Osteoblast (primary cell): ENCODE measurements around the gene MORC2. TPM values are rescaled to one million over a fixed set of nuclear protein-coding genes. Genes with fewer than 3 reads are reported as not detected.

Experiments
- DNase-seq: peaks from one replicate; pipeline ENCODE4 v3.0.0; 2011; ENCODE audit warnings: low spot score, mixed read lengths; ENCODE audit not compliant: insufficient read length; ENCODE audit errors: missing footprints
- H2AFZ ChIP-seq: 2 replicates; pipeline ENCODE4 v1.6.0; 2011; ENCODE audit warnings: mild to moderate bottlenecking, low read length
- H3K27ac ChIP-seq: 2 replicates; pipeline ENCODE4 v1.5.1; 2011; ENCODE audit warnings: mild to moderate bottlenecking, low read depth, low read length, moderate library complexity
- H3K27me3 ChIP-seq: 2 replicates; pipeline ENCODE4 v1.6.0; 2012; ENCODE audit warnings: mild to moderate bottlenecking, control low read depth, inconsistent platforms, low read length, moderate library complexity; ENCODE audit not compliant: insufficient read depth
- H3K36me3 ChIP-seq: 2 replicates; pipeline ENCODE4 v1.5.1; 2011; ENCODE audit warnings: mild to moderate bottlenecking, low read length, control low read depth, moderate library complexity; ENCODE audit not compliant: insufficient read depth
- H3K4me1 ChIP-seq: 2 replicates; pipeline ENCODE4 v1.5.1; 2011; ENCODE audit warnings: mild to moderate bottlenecking, low read length, control low read depth, moderate library complexity; ENCODE audit not compliant: insufficient read depth
- H3K4me2 ChIP-seq: 2 replicates; pipeline ENCODE4 v1.6.0; 2011; ENCODE audit warnings: mild to moderate bottlenecking, low read length; ENCODE audit not compliant: insufficient read depth
- H3K4me3 ChIP-seq: fragments of 200-600 bp; sonication (generic); 3 replicates; pipeline ENCODE4 v1.5.1; 2012; ENCODE audit warnings: mild to moderate bottlenecking, low read length, inconsistent platforms; ENCODE audit not compliant: insufficient read depth
- H3K79me2 ChIP-seq: 2 replicates; pipeline ENCODE4 v1.6.0; 2012; ENCODE audit warnings: mild to moderate bottlenecking, low read length, control low read depth, inconsistent platforms; ENCODE audit not compliant: insufficient read depth
- H3K9me3 ChIP-seq: 2 replicates; pipeline ENCODE4 v1.5.1; 2011; ENCODE audit warnings: low read depth, low read length, control low read depth
- H4K20me1 ChIP-seq: 2 replicates; pipeline ENCODE4 v1.6.0; 2012; ENCODE audit warnings: mild to moderate bottlenecking, low read length, control low read depth; ENCODE audit not compliant: insufficient read depth
- CTCF ChIP-seq: IDR thresholded peaks from 2 replicates; pipeline ENCODE4 v1.5.1; 2011; ENCODE audit warnings: mild to moderate bottlenecking, low read depth, low read length, moderate library complexity; ENCODE audit errors: extremely low read depth
- total RNA-seq: library from RNA; depleted of rRNA; stranded (reverse); fragments of >200 nt; gene quantifications from 2 replicates; pipeline ENCODE4 v1.2.3, GENCODE V29; 2012

The MORC2 gene
- total RNA-seq, 1 donor: 17.0 TPM

- no peak for DNase-seq
- H3K4me1 ChIP-seq: peaks cover 15% of the 10 kb centered on the region
- H4K20me1 ChIP-seq: peaks cover 12% of the 10 kb centered on the region
- H3K79me2 ChIP-seq: no peaks in the 10 kb centered on the region
- no peak overlapping the region for H3K4me2 ChIP-seq
- no peak overlapping the region for H2AFZ ChIP-seq
- H3K36me3 ChIP-seq: peaks cover 83% of the 10 kb centered on the region
- H3K27me3 ChIP-seq: no peaks in the 10 kb centered on the region
- H3K27ac ChIP-seq: no peak overlapping the region
- no peak for TF ChIP-seq CTCF
- no peaks in the 10 kb centered on the region for H3K9me3 ChIP-seq
- no peak overlapping the region for H3K4me3 ChIP-seq
Measured at GRCh38 chr22:30947173-30947815, 21.3 kb downstream of the MORC2 start.

GRCh38 chr22:30946354-30946753 is 22.2 kb downstream of the MORC2 start:
- H4K20me1 ChIP-seq: peaks cover 12% of the 10 kb centered on the region
- no peaks in the 10 kb centered on the region for H3K79me2 ChIP-seq
- no peaks in the 10 kb centered on the region for H3K27me3 ChIP-seq
- no peak for TF ChIP-seq CTCF
- peaks cover 15% of the 10 kb centered on the region for H3K4me1 ChIP-seq
- H3K4me3 ChIP-seq: no peak overlapping the region
- no peak overlapping the region for H3K27ac ChIP-seq
- no peak for DNase-seq
- H3K9me3 ChIP-seq: no peaks in the 10 kb centered on the region
- peaks cover 88% of the 10 kb centered on the region for H3K36me3 ChIP-seq
- no peak overlapping the region for H3K4me2 ChIP-seq
- H2AFZ ChIP-seq: no peak overlapping the region

GRCh38 chr22:30945653-30946052 is 22.9 kb downstream of the MORC2 start:
- H4K20me1 ChIP-seq: peaks cover 12% of the 10 kb centered on the region
- no peak for TF ChIP-seq CTCF
- no peaks in the 10 kb centered on the region for H3K79me2 ChIP-seq
- H2AFZ ChIP-seq: no peak overlapping the region
- no peaks in the 10 kb centered on the region for H3K9me3 ChIP-seq
- no peaks in the 10 kb centered on the region for H3K27me3 ChIP-seq
- H3K27ac ChIP-seq: no peak overlapping the region
- no peak for DNase-seq
- peaks cover 88% of the 10 kb centered on the region for H3K36me3 ChIP-seq
- no peak overlapping the region for H3K4me3 ChIP-seq
- peaks cover 15% of the 10 kb centered on the region for H3K4me1 ChIP-seq
- H3K4me2 ChIP-seq: no peak overlapping the region

GRCh38 chr22:30944986-30945385 is 23.6 kb downstream of the MORC2 start:
- peaks cover 15% of the 10 kb centered on the region for H3K4me1 ChIP-seq
- TF ChIP-seq CTCF: no peak
- peaks cover 89% of the 10 kb centered on the region for H3K36me3 ChIP-seq
- no peak overlapping the region for H3K4me3 ChIP-seq
- H3K4me2 ChIP-seq: no peak overlapping the region
- H3K27ac ChIP-seq: no peak overlapping the region
- H3K27me3 ChIP-seq: no peaks in the 10 kb centered on the region
- H4K20me1 ChIP-seq: peaks cover 12% of the 10 kb centered on the region
- H2AFZ ChIP-seq: no peak overlapping the region
- H3K9me3 ChIP-seq: no peaks in the 10 kb centered on the region
- DNase-seq: no peak
- H3K79me2 ChIP-seq: no peaks in the 10 kb centered on the region
